Measurements from ENCODE around the gene POT1.

GRCh38 chr7:124779194-124779593 is 150.4 kb downstream of the POT1 start:
- TF ChIP-seq, protein P1, sequence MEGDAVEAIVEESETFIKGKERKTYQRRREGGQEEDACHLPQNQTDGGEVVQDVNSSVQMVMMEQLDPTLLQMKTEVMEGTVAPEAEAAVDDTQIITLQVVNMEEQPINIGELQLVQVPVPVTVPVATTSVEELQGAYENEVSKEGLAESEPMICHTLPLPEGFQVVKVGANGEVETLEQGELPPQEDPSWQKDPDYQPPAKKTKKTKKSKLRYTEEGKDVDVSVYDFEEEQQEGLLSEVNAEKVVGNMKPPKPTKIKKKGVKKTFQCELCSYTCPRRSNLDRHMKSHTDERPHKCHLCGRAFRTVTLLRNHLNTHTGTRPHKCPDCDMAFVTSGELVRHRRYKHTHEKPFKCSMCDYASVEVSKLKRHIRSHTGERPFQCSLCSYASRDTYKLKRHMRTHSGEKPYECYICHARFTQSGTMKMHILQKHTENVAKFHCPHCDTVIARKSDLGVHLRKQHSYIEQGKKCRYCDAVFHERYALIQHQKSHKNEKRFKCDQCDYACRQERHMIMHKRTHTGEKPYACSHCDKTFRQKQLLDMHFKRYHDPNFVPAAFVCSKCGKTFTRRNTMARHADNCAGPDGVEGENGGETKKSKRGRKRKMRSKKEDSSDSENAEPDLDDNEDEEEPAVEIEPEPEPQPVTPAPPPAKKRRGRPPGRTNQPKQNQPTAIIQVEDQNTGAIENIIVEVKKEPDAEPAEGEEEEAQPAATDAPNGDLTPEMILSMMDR (IDR thresholded peaks at IDR 0.05 in 4 of 5, conservative IDR thresholded peaks at IDR 0.05 in 1 of 5), result no peak
- TF ChIP-seq POLR2A (IDR thresholded peaks at IDR 0.05), result no peak

Measured in gastrocnemius medialis (tissue), 4 donors.